Endothelial cell of umbilical vein (primary cell): ENCODE measurements around the gene DPYD. TPM values are rescaled to one million over a fixed set of nuclear protein-coding genes. Genes with fewer than 3 reads are reported as not detected.

Source experiments
- BruUV-seq: library from RNA; stranded (reverse); fragments of 400-500 nt; replicated peaks from 2 replicates; lab custom pipeline; 2021; lab: Mats Ljungman, UMichigan
- CTCF ChIA-PET: fragments of 300-600, 350-600 bp; sonication (Branson Sonifier 250); formaldehyde crosslinking; loops from one replicate; lab custom pipeline; 2021; ENCODE audit warnings: antibody characterized with exemption, inconsistent platforms; lab: Charles Lee
- POLR2A ChIA-PET: fragments of 300-600, 350-600 bp; sonication (Branson Sonifier 250); formaldehyde crosslinking; loops from one replicate; lab custom pipeline; 2021; ENCODE audit warnings: antibody characterized with exemption, inconsistent platforms; lab: Charles Lee
- DNase-seq: peaks from one replicate; pipeline ENCODE4 v3.0.0-alpha.2; 2011; ENCODE audit warnings: low read depth, low spot score
- FAIRE-seq: peaks from 2 replicates; lab custom pipeline; 2011; peaks lifted over from hg19 to GRCh38; lab: Jason Lieb, UNC
- H2AFZ ChIP-seq: 2 replicates; pipeline ENCODE4 v1.6.0; 2012; ENCODE audit warnings: low read depth, low read length, control low read depth, inconsistent platforms
- H3K27ac ChIP-seq: 2 replicates; pipeline ENCODE4 v1.5.1; 2011; ENCODE audit warnings: low read depth, mild to moderate bottlenecking, control low read depth, low read length, moderate library complexity; ENCODE audit not compliant: insufficient read depth
- H3K27me3 ChIP-seq, 2 experiments: 2 replicates each; pipeline versions ENCODE4 v1.6.0 to v1.6.1; 2011; ENCODE audit warnings: low read length in 2 of 2, mixed read lengths in 1 of 2; ENCODE audit not compliant: control insufficient read depth in 2 of 2, insufficient read depth in 2 of 2
- H3K36me3 ChIP-seq, 2 experiments: 2 replicates in 1 of 2; 3 replicates in 1 of 2; pipeline ENCODE4 v1.5.1; 2011; ENCODE audit warnings: low read length in 2 of 2, mild to moderate bottlenecking in 1 of 2, moderate library complexity in 1 of 2; ENCODE audit not compliant: control insufficient read depth in 2 of 2, insufficient read depth in 2 of 2; ENCODE audit errors: extremely low read depth in 1 of 2
- H3K4me1 ChIP-seq: 3 replicates; pipeline ENCODE4 v1.5.1; 2011; ENCODE audit warnings: mild to moderate bottlenecking, low read length; ENCODE audit not compliant: control insufficient read depth, insufficient read depth; ENCODE audit errors: extremely low read depth
- H3K4me2 ChIP-seq: 2 replicates; pipeline ENCODE4 v1.6.1; 2011; ENCODE audit warnings: low read length, control low read depth, mixed read lengths; ENCODE audit not compliant: insufficient read depth
- H3K4me3 ChIP-seq, 3 experiments: fragments of 200-600 bp in 1 of 3; sonication (generic), shearing (Covaris generic) in 1 of 3; replicated peaks in 1 of 3; 2 replicates each; pipeline ENCODE4 v1.5.1; 2011 to 2016; ENCODE audit warnings: control low read depth in 3 of 3, low read length in 3 of 3, mild to moderate bottlenecking in 2 of 3, inconsistent platforms in 1 of 3, low read depth in 1 of 3, moderate library complexity in 1 of 3; ENCODE audit not compliant: insufficient read depth in 1 of 3
- H3K79me2 ChIP-seq: 2 replicates; pipeline ENCODE4 v1.6.0; 2012; ENCODE audit warnings: low read length, inconsistent platforms; ENCODE audit not compliant: control insufficient read depth, insufficient read depth
- H3K9ac ChIP-seq: replicated peaks from 2 replicates; pipeline ENCODE3; 2011; ENCODE audit warnings: low read length, control low read depth; ENCODE audit not compliant: insufficient read depth; ENCODE audit errors: extremely low read depth
- H3K9me1 ChIP-seq: replicated peaks from 3 replicates; pipeline ENCODE4 v1.6.0; 2011; ENCODE audit warnings: mild to moderate bottlenecking, low read length; ENCODE audit not compliant: control insufficient read depth, insufficient read depth; ENCODE audit errors: extremely low read depth
- H3K9me3 ChIP-seq: replicated peaks from 2 replicates; pipeline ENCODE4 v1.5.1; 2012; ENCODE audit warnings: low read length, inconsistent platforms; ENCODE audit not compliant: control insufficient read depth, insufficient read depth
- H4K20me1 ChIP-seq: replicated peaks from 2 replicates; pipeline ENCODE3; 2011; ENCODE audit warnings: mild to moderate bottlenecking, low read length; ENCODE audit not compliant: control insufficient read depth, insufficient read depth; ENCODE audit errors: extremely low read depth
- EZH2 ChIP-seq: IDR thresholded peaks from 2 replicates; pipeline ENCODE4 v1.6.1; 2012; ENCODE audit warnings: borderline replicate concordance, low read depth, mild to moderate bottlenecking, moderate library complexity, low read length, inconsistent platforms; ENCODE audit not compliant: severe bottlenecking
- FOS ChIP-seq: IDR thresholded peaks from 2 replicates; pipeline ENCODE4 v1.6.1; 2011; ENCODE audit warnings: mild to moderate bottlenecking, low read length, moderate library complexity, borderline replicate concordance; ENCODE audit not compliant: insufficient read depth
- GATA2 ChIP-seq: IDR thresholded peaks from 2 replicates; pipeline ENCODE4 v1.7.0; 2011; ENCODE audit warnings: low read depth, mild to moderate bottlenecking, moderate library complexity, mixed read lengths, low read length; ENCODE audit not compliant: insufficient read length, insufficient read depth
- JUN ChIP-seq: IDR thresholded peaks from 2 replicates; pipeline ENCODE4 v1.6.1; 2011; ENCODE audit warnings: borderline replicate concordance, low read depth; ENCODE audit not compliant: insufficient read length, insufficient read depth
- MYC ChIP-seq: IDR thresholded peaks from one replicate; pipeline ENCODE4 v1.6.1; 2011; ENCODE audit warnings: mild to moderate bottlenecking, low read depth, low read length
- POLR2AphosphoS5 ChIP-seq: IDR thresholded peaks from 2 replicates; pipeline ENCODE4 v1.6.1; 2012; ENCODE audit warnings: low read depth, mild to moderate bottlenecking, control low read depth, low read length, moderate library complexity; ENCODE audit not compliant: insufficient read depth
- dilution Hi-C: fragments of 300-500 bp; cut with MboI; formaldehyde crosslinking; loops from one replicate; pipeline ENCODE4 v1.15.0; 2019; ENCODE audit warnings: low sequenced_read_pairs; ENCODE audit not compliant: extremely low pct_ligation_motif_present
- intact Hi-C: fragments of 100-400 bp; cut with micrococcal nuclease; formaldehyde crosslinking; loops from one replicate; pipeline ENCODE4 v1.10.0; 2022
- polyA plus RNA-seq, 4 experiments: library from polyadenylated mRNA; depleted of rRNA in 3 of 4; stranded (reverse) in 3 of 4; unstranded in 1 of 4; fragments of >200 nt; gene quantifications; 2 replicates each; pipeline versions ENCODE4 v1.2.1 to v1.2.3, GENCODE V29; 2011 to 2012; ENCODE audit warnings: missing spikeins in 1 of 4
- total RNA-seq: library from RNA; stranded (reverse); gene quantifications from 2 replicates; pipeline ENCODE4 v1.2.3, GENCODE V29; 2021
- TF ChIP-seq, protein P1 (sequence below): IDR thresholded peaks from 2 replicates; pipeline ENCODE4 v1.6.1; 2011; ENCODE audit not compliant: insufficient read depth, insufficient read length
- TF ChIP-seq, protein P2 (sequence below), 2 donors: IDR thresholded peaks; 1 replicate in 1 of 2; 2 replicates in 1 of 2; pipeline ENCODE4 v1.5.1; 2011; ENCODE audit warnings: low read length in 2 of 2, mild to moderate bottlenecking in 2 of 2, moderate library complexity in 2 of 2, control low read depth in 1 of 2, inconsistent platforms in 1 of 2, low read depth in 1 of 2; ENCODE audit not compliant: insufficient read depth in 1 of 2; ENCODE audit errors: extremely low read depth in 1 of 2

Gene DPYD
- total and polyA plus RNA-seq, 2 donors (not counting 3 experiments of a cell fraction or from before 2014, with no cell fraction given): 4.6 to 15.1 TPM

DNA sequence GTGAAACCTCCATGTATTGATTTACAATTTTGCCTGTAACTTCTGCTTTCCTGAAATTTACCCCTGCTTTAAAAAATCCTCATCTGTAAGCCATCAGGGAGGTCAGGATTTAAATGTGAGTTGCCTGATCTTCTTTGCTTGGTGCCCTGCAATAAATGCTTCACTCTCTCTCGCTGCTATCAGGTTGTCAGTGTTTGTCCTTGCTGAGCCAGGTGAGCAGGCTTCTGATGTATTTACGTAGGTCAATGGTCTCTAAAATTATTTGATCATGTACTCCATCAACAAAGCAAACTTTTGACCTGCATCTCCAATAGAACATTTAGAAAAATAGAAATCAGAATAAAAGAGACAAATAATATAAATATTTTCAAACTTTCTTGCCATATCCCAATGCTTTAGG, 453.4 kb downstream of the DPYD start:
- Histone ChIP-seq H2AFZ (no peak overlapping the region), H3K9ac (no peak overlapping the region), H3K4me3 (no peak overlapping the region), H3K4me1 (no peaks in the 10 kb centered on the region), H3K27ac (no peak overlapping the region), H3K36me3 (no peaks in the 10 kb centered on the region), H4K20me1 (no peaks in the 10 kb centered on the region), H3K9me1 (no peaks in the 10 kb centered on the region), H3K27me3 (no peaks in the 10 kb centered on the region), H3K79me2 (no peaks in the 10 kb centered on the region), H3K9me3 (no peaks in the 10 kb centered on the region), H3K4me2 (no peak overlapping the region)
- intact Hi-C loops (no loop called here), dilution Hi-C loops (no loop called here)
- no peak for FAIRE-seq
- BruUV-seq: no TSS peak
- DNase-seq: no peak
- ChIA-PET POLR2A (no interaction called here), CTCF (interaction anchor here (1.3 kb wide), 1 partner anchor 11 kb away, joined by 3 read pairs; no protein-coding TSS in a partner anchor)
- TF ChIP-seq JUN: no peak

DNA sequence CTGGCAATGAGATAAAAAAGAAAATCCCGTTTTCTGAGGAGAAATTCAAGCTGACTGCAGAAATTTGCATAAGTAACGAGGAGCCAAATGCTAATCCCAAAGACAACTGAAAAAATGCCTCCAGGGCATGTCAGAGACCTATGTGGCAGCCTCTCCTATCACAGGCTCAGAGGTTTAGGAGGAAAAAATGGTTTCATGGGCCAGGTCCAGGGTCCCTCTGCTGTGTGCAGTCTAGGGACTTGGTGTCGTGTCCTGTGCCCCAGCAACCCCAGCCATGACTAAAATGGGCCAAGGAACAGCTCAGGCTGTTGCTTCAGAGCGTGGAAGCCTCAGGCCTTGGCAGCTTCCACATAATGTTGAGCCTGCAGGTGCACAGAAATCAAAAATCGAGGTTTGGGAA, 456.5 kb downstream of the DPYD start:
- H3K27ac ChIP-seq: no peak overlapping the region
- TF ChIP-seq FOS: no peak
- no peak for TF ChIP-seq JUN
- no peak for TF ChIP-seq EZH2
- TF ChIP-seq, protein P1, sequence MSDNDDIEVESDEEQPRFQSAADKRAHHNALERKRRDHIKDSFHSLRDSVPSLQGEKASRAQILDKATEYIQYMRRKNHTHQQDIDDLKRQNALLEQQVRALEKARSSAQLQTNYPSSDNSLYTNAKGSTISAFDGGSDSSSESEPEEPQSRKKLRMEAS: no peak
- TF ChIP-seq MYC: no peak
- TF ChIP-seq, protein P2, sequence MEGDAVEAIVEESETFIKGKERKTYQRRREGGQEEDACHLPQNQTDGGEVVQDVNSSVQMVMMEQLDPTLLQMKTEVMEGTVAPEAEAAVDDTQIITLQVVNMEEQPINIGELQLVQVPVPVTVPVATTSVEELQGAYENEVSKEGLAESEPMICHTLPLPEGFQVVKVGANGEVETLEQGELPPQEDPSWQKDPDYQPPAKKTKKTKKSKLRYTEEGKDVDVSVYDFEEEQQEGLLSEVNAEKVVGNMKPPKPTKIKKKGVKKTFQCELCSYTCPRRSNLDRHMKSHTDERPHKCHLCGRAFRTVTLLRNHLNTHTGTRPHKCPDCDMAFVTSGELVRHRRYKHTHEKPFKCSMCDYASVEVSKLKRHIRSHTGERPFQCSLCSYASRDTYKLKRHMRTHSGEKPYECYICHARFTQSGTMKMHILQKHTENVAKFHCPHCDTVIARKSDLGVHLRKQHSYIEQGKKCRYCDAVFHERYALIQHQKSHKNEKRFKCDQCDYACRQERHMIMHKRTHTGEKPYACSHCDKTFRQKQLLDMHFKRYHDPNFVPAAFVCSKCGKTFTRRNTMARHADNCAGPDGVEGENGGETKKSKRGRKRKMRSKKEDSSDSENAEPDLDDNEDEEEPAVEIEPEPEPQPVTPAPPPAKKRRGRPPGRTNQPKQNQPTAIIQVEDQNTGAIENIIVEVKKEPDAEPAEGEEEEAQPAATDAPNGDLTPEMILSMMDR (IDR thresholded peaks at IDR 0.05; ENCODE audit: extremely low read depth in 1 of 2, insufficient read depth in 1 of 2, low read depth in 1 of 2, low read length in 2 of 2): no peak
- no peak for TF ChIP-seq GATA2
- TF ChIP-seq POLR2AphosphoS5: no peak
- intact Hi-C loops: no loop called here
- H3K27me3 ChIP-seq: no peaks in the 10 kb centered on the region
- no peaks in the 10 kb centered on the region for H3K9me3 ChIP-seq
- ChIA-PET POLR2A (no interaction called here), CTCF (no interaction called here)
- no peak overlapping the region for H3K9ac ChIP-seq
- DNase-seq: no peak
- no peaks in the 10 kb centered on the region for H3K79me2 ChIP-seq
- no peaks in the 10 kb centered on the region for H3K4me1 ChIP-seq
- H3K9me1 ChIP-seq: no peaks in the 10 kb centered on the region
- dilution Hi-C loops: no loop called here
- no peaks in the 10 kb centered on the region for H3K36me3 ChIP-seq
- H3K4me2 ChIP-seq: no peak overlapping the region
- no peak overlapping the region for H2AFZ ChIP-seq
- H4K20me1 ChIP-seq: no peaks in the 10 kb centered on the region
- no TSS peak for BruUV-seq
- FAIRE-seq: no peak
- no peak overlapping the region for H3K4me3 ChIP-seq
